H1 (cell line): ENCODE measurements around the gene PLPPR2. TPM values are rescaled to one million over a fixed set of nuclear protein-coding genes. Genes with fewer than 3 reads are reported as not detected.

Experiments used
- EGR1 ChIP-seq: IDR thresholded peaks from 2 replicates; pipeline ENCODE4 v1.6.1; 2011; ENCODE audit warnings: low read depth, low read length, borderline replicate concordance
- RBBP5 ChIP-seq: IDR thresholded peaks from 2 replicates; pipeline ENCODE4 v1.7.1; 2012; ENCODE audit warnings: low read depth, mild to moderate bottlenecking, inconsistent platforms, low read length, moderate library complexity, borderline replicate concordance
- TCF12 ChIP-seq: IDR thresholded peaks from 2 replicates; pipeline ENCODE4 v1.6.1; 2011; ENCODE audit warnings: low read depth, mild to moderate bottlenecking, low read length
- polyA plus RNA-seq, 7 experiments: library from polyadenylated mRNA; depleted of rRNA in 3 of 7; stranded (reverse) in 5 of 7; unstranded in 2 of 7; fragments of >200 nt in 5 of 7; fragments of 200-250 nt in 2 of 7; gene quantifications; 1 replicate in 5 of 7; 2 replicates in 1 of 7; 4 replicates in 1 of 7; pipeline versions ENCODE4 v1.2.1 to v1.2.3, GENCODE V29; 2011 to 2013; ENCODE audit warnings: missing spikeins in 2 of 7, mixed read lengths in 2 of 7
- total RNA-seq: library from RNA; stranded (reverse); fragmentation: NEBNext Ultra II Directional; extraction: Animal tissue kit (Norgen Biotek cat#: 25700); gene quantifications from 2 replicates; pipeline ENCODE4 v1.2.1, GENCODE V29; 2021

PLPPR2 gene
- total and polyA plus RNA-seq, 2 of the 8 experiments (the other 6 are each of a cell fraction or from before 2014, with no cell fraction given), result 7.2 to 11.7 TPM

GRCh38 chr19:11387162-11388034, 32.2 kb downstream of the PLPPR2 start (continued):
- TF ChIP-seq TCF12, result no peak
- TF ChIP-seq RBBP5, result no peak
- TF ChIP-seq EGR1, result no peak
